Measurements from ENCODE around the gene DDX49. TPM values are rescaled to one million over a fixed set of nuclear protein-coding genes. Genes with fewer than 3 reads are reported as not detected.

The DDX49 gene
- total RNA-seq, 2 donors from 2014 or later, result 34.5 to 41.7 TPM

DNA sequence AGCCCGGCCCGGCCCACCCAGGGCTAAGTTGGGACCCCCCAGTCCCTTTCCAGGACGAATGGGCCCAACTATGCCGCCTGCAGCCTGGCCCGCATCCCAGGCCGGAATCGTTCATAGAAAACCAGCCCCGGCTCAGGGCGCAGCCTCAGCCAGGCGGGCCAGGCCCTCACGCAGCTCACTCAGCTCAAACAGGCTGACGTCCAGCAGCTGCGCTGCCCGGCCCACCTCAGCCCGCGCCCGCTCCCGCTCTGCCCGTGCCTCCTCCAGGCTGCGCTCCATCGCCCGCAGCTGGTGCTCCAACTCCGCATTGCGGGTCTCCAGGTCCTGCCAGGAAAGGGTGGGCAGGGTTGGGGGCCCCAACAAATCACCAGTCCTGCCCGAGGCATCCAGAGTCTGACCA, 9.8 kb downstream of the DDX49 start:
- H3K4me1 ChIP-seq (ENCODE audit: control insufficient read depth in 1 of 2, low read depth in 2 of 2), result no peaks in the 10 kb centered on the region
- DNase-seq (ENCODE audit: low spot score) (no peak), ATAC-seq (ENCODE audit: insufficient number of reproducible peaks, low FRiP score, low read depth) (no peak)
- no peaks in the 10 kb centered on the region for H3K27me3 ChIP-seq (replicated peaks; ENCODE audit: insufficient read depth)
- no peaks in the 10 kb centered on the region for H3K9me3 ChIP-seq
- no peak overlapping the region for H3K4me3 ChIP-seq
- H3K36me3 ChIP-seq, result peaks cover 32% of the 10 kb centered on the region
- TF ChIP-seq, protein P1, sequence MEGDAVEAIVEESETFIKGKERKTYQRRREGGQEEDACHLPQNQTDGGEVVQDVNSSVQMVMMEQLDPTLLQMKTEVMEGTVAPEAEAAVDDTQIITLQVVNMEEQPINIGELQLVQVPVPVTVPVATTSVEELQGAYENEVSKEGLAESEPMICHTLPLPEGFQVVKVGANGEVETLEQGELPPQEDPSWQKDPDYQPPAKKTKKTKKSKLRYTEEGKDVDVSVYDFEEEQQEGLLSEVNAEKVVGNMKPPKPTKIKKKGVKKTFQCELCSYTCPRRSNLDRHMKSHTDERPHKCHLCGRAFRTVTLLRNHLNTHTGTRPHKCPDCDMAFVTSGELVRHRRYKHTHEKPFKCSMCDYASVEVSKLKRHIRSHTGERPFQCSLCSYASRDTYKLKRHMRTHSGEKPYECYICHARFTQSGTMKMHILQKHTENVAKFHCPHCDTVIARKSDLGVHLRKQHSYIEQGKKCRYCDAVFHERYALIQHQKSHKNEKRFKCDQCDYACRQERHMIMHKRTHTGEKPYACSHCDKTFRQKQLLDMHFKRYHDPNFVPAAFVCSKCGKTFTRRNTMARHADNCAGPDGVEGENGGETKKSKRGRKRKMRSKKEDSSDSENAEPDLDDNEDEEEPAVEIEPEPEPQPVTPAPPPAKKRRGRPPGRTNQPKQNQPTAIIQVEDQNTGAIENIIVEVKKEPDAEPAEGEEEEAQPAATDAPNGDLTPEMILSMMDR (IDR thresholded peaks at IDR 0.05), result no peak
- H3K27ac ChIP-seq, result no peak overlapping the region

GRCh38 chr19:18931316-18932162, 12.0 kb downstream of the DDX49 start:
- no peak for ATAC-seq (ENCODE audit: insufficient number of reproducible peaks, low FRiP score, low read depth)
- H3K4me1 ChIP-seq (ENCODE audit: control insufficient read depth in 1 of 2, low read depth in 2 of 2), result no peaks in the 10 kb centered on the region
- no peaks in the 10 kb centered on the region for H3K9me3 ChIP-seq
- no peak for DNase-seq (ENCODE audit: low spot score)
- peaks cover 20% of the 10 kb centered on the region for H3K36me3 ChIP-seq
- TF ChIP-seq, protein P1 (IDR thresholded peaks at IDR 0.05), result no peak
- H3K27ac ChIP-seq, result no peak overlapping the region
- no peak overlapping the region for H3K4me3 ChIP-seq
- H3K27me3 ChIP-seq (replicated peaks; ENCODE audit: insufficient read depth), result no peaks in the 10 kb centered on the region

DNA sequence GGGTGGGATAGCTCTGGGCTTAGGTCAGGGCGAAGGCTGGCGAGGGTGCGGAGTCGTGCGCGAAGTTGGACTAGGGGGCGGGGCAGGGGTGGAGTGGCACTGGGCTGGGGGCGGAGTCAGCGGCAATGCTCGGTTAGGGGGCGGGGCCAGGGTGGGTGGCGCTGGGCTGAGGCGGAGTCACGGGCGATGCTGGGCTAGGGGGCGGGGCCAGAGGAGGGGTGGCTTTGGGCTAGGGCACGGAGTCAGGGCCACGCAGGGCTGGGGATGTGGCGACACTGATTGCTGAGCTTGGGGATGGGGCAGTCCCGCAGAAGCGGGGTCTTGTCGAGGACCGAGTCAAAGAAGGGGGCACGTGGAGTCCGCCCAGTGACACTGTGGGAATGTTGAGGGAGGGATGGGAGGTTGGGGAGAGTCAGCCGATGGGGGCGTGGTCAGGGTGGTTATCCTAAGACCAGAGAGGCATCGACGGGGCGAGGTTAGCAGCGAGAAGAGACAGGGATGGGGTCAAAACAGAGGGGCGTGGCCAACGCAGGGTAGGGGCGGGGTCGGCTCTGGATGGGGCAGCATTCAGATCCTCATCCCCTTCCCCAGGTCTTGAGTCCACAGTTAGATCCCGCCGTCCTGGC, 12.8 kb downstream of the DDX49 start:
- Histone ChIP-seq H3K9me3 (no peaks in the 10 kb centered on the region), H3K4me1 (ENCODE audit: control insufficient read depth in 1 of 2, low read depth in 2 of 2) (no peaks in the 10 kb centered on the region), H3K4me3 (no peak overlapping the region), H3K36me3 (peaks cover 18% of the 10 kb centered on the region), H3K27ac (no peak overlapping the region), H3K27me3 (replicated peaks; ENCODE audit: insufficient read depth) (no peaks in the 10 kb centered on the region)
- TF ChIP-seq, protein P1 (IDR thresholded peaks at IDR 0.05), result no peak
- DNase-seq (ENCODE audit: low spot score) (peak; percentile 30), ATAC-seq (ENCODE audit: insufficient number of reproducible peaks, low FRiP score, low read depth) (no peak)

DNA sequence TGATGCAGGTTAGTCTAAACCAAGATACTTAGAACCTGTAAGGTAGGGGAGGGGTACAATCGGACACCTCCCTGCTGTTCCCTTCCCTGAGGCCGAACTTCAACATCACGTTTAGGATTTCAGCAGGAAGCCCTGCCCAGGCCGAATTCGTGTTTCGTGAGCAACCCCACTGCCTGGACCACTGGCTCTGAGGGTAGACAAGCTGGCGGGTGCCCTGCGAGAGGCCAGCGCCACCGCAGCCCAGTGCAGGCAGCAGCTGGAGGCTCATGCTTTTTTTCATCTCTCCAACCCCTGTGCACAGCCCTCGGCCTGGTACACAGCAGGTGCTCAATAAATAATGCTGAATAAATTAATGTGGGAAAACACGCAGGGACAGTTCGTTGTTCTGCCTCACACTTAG, 13.8 kb downstream of the DDX49 start:
- Histone ChIP-seq H3K4me3 (no peak overlapping the region), H3K27me3 (replicated peaks; ENCODE audit: insufficient read depth) (no peaks in the 10 kb centered on the region), H3K9me3 (no peaks in the 10 kb centered on the region), H3K4me1 (ENCODE audit: control insufficient read depth in 1 of 2, low read depth in 2 of 2) (no peaks in the 10 kb centered on the region), H3K27ac (no peak overlapping the region), H3K36me3 (peaks cover 14% of the 10 kb centered on the region)
- TF ChIP-seq, protein P1 (IDR thresholded peaks at IDR 0.05), result no peak
- ATAC-seq (ENCODE audit: insufficient number of reproducible peaks, low FRiP score, low read depth) (no peak), DNase-seq (ENCODE audit: low spot score) (no peak)

DNA sequence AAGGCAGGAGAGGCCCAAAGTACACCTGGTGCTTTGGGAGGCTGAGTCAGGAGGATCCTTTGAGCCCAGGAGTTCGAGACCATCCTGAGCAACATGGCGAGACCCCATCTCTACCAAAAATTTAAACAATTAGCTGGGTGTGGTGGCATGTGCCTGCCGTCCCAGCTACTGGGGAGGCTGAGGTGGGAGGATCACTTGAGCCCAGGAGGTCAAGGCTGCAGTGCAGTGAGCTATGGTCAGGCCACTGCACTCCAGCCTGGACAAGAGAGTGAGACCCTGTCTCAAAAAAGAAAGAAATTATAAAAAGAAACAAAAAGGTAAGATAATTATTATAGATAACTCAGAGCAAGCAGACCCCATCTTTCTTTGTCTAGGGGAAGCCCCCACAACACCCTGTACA, 19.6 kb downstream of the DDX49 start:
- Histone ChIP-seq H3K4me1 (ENCODE audit: control insufficient read depth in 1 of 2, low read depth in 2 of 2) (peaks cover 6% of the 10 kb centered on the region in 2 donors), H3K9me3 (no peaks in the 10 kb centered on the region), H3K36me3 (peaks cover 5% of the 10 kb centered on the region), H3K27me3 (replicated peaks; ENCODE audit: insufficient read depth) (no peaks in the 10 kb centered on the region), H3K4me3 (peak overlapping the region; percentile 94), H3K27ac (no peak overlapping the region)
- TF ChIP-seq, protein P1 (IDR thresholded peaks at IDR 0.05), result no peak
- DNase-seq (ENCODE audit: low spot score) (no peak), ATAC-seq (ENCODE audit: insufficient number of reproducible peaks, low FRiP score, low read depth) (no peak)

All from thoracic aorta (tissue), 2 donors.